ENCODE measurements around the gene SMIM11.

DNA sequence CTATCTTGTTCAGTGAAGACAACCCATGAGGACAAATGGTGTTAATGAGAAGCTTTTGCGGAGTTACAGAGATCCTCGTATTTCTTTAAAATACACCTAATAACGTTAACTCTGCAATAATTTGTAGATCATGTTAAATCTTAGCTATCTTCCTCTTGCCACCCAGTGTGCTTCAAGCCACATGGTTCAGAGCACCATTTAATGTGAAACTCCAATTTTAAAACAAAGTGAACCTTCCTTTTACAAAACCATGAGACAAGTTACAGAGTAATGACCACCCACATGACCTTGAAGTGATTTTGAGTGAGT is 13.2 kb upstream of the SMIM11 start:
- TF ChIP-seq EZH2 (IDR thresholded peaks at IDR 0.05; ENCODE audit: insufficient read depth, poor library complexity, severe bottlenecking): no peak
- TF ChIP-seq EZH2phosphoT487 (IDR thresholded peaks at IDR 0.05; ENCODE audit: insufficient read depth, low read depth): no peak

Data from GM23248 (cell line).